Upper lobe of left lung (tissue), 6 donors: Measurements from ENCODE around the gene RND1. TPM values are rescaled to one million over a fixed set of nuclear protein-coding genes. Genes with fewer than 3 reads are reported as not detected.

ENCODE experiments used
- ATAC-seq, 2 donors: fragments of 200-7000 bp; cut with Tn5 transposase; one replicate each; pipeline ENCODE4 v1.9.1; 2022; ENCODE audit warnings: mild to moderate bottlenecking in 2 of 2, moderate library complexity in 2 of 2; ENCODE audit not compliant: low FRiP score in 2 of 2
- DNase-seq, 2 donors: peaks; one replicate each; pipeline ENCODE4 v3.0.0-alpha.2; 2019 to 2020
- H3K27ac ChIP-seq, 4 donors: fragments of 200-600 bp; sonication (generic); one replicate each; pipeline ENCODE4 v1.5.1; 2016 to 2019
- H3K27me3 ChIP-seq, 4 donors: fragments of 200-600 bp; sonication (generic); one replicate each; pipeline ENCODE4 v1.5.1; 2017 to 2019
- H3K36me3 ChIP-seq, 4 donors: fragments of 200-600 bp; sonication (generic); one replicate each; pipeline ENCODE4 v1.5.1; 2016 to 2019
- H3K4me1 ChIP-seq, 4 donors: fragments of 200-600 bp; sonication (generic); one replicate each; pipeline ENCODE4 v1.5.1; 2018 to 2019
- H3K4me3 ChIP-seq, 4 donors: fragments of 200-600 bp; sonication (generic); one replicate each; pipeline ENCODE4 v1.5.1; 2017 to 2019; ENCODE audit warnings: mild to moderate bottlenecking in 2 of 4, moderate library complexity in 1 of 4
- H3K9me3 ChIP-seq, 4 donors: fragments of 200-600 bp; sonication (generic); one replicate each; pipeline ENCODE4 v1.5.1; 2018 to 2019
- CTCF ChIP-seq, 6 experiments: fragments of 450-650 bp in 4 of 6; fragments of 200-600 bp in 2 of 6; sonication (generic) in 2 of 6; IDR thresholded peaks; one replicate each; pipeline ENCODE4 v1.5.1; 2016 to 2019; ENCODE audit warnings: antibody characterized with exemption in 6 of 6
- EP300 ChIP-seq, 4 donors: sonication (generic); formaldehyde crosslinking; IDR thresholded peaks; one replicate each; pipeline ENCODE4 v1.5.1; 2017; ENCODE audit warnings: antibody characterized with exemption in 4 of 4, control low read depth in 2 of 4
- POLR2A ChIP-seq, 4 donors: fragments of 450-650 bp; IDR thresholded peaks; one replicate each; pipeline ENCODE4 v1.5.1; 2016 to 2017; ENCODE audit warnings: antibody characterized with exemption in 4 of 4, mild to moderate bottlenecking in 2 of 4
- POLR2AphosphoS5 ChIP-seq, 2 donors: sonication (generic); formaldehyde crosslinking; IDR thresholded peaks; one replicate each; pipeline ENCODE4 v1.5.1; 2017; ENCODE audit warnings: antibody characterized with exemption in 2 of 2
- WGBS, 2 donors: methylation state at CpG; one replicate each; pipeline ENCODE4 v1.1.5; 2017 to 2018; 5-methylcytosine and 5-hydroxymethylcytosine counted together
- total RNA-seq, 6 donors: library from RNA; depleted of rRNA in 4 of 6; stranded (reverse); fragments of >200 nt in 4 of 6; gene quantifications; one replicate each; pipeline versions ENCODE4 v1.1.0 to v1.2.1, GENCODE V29; 2016 to 2021
- donor health status: DM: no; HTN: no; CAD: no; lungs with moderate emphysema.
- donor health status: DM: no; HTN: yes; CAD: no; lungs with severe emphysema.

Gene RND1
- total RNA-seq, 6 donors from 2014 or later: 7.2 to 23.0 (median 14.2) TPM

GRCh38 chr12:48890657-48891418 lies 25.2 kb upstream of the RND1 start:
- H3K4me3 ChIP-seq: peak overlapping the region in 3 of 4 donors; percentile 16 to 29 (median 23)
- TF ChIP-seq EP300 (IDR thresholded peaks at IDR 0.05) (no peak), CTCF (IDR thresholded peaks at IDR 0.05) (peak; percentile 82 to 95 (median 94)), POLR2AphosphoS5 (IDR thresholded peaks at IDR 0.05) (no peak)
- no peak overlapping the region for H3K27ac ChIP-seq
- peaks cover 0 to 7% (median 0%) of the 10 kb centered on the region in 4 donors for H3K27me3 ChIP-seq
- ATAC-seq (peak; percentile 91 to 97), DNase-seq (peak; percentile 78 to 95)
- no peaks in the 10 kb centered on the region for H3K36me3 ChIP-seq
- peaks cover 3 to 10% (median 7%) of the 10 kb centered on the region in 4 donors for H3K4me1 ChIP-seq
- WGBS, 2 donors: 8 to 20% methylated on average over 11 to 36 of the region's 37 CpGs
- no peaks in the 10 kb centered on the region for H3K9me3 ChIP-seq

- Histone ChIP-seq H3K9me3 (no peaks in the 10 kb centered on the region), H3K4me1 (peaks cover 3 to 10% (median 7%) of the 10 kb centered on the region in 4 donors), H3K27me3 (peaks cover 0 to 7% (median 0%) of the 10 kb centered on the region in 4 donors), H3K4me3 (no peak overlapping the region), H3K27ac (no peak overlapping the region), H3K36me3 (no peaks in the 10 kb centered on the region)
- no peak for DNase-seq
- 87% methylated on average over 3 of the region's 3 CpGs for WGBS, 2 donors
- no peak for ATAC-seq
- no peak for TF ChIP-seq POLR2AphosphoS5 (IDR thresholded peaks at IDR 0.05)
- TF ChIP-seq EP300 (IDR thresholded peaks at IDR 0.05): no peak
- no peak for TF ChIP-seq POLR2A (IDR thresholded peaks at IDR 0.05)
- no peak for TF ChIP-seq CTCF (IDR thresholded peaks at IDR 0.05)
These were observed 24.0 kb upstream of the RND1 start for GRCh38 chr12:48889679-48890078.

GRCh38 chr12:48883305-48884161 lies 17.9 kb upstream of the RND1 start:
- DNase-seq (peak in 1 of 2 donors; percentile 38), ATAC-seq (no peak)
- no peaks in the 10 kb centered on the region for H3K27me3 ChIP-seq
- no peak overlapping the region for H3K4me3 ChIP-seq
- H3K4me1 ChIP-seq: peaks cover 12 to 29% (median 22%) of the 10 kb centered on the region in 4 donors
- H3K27ac ChIP-seq: peak overlapping the region in 2 of 4 donors; percentile 65 to 68
- WGBS, 2 donors: 60 to 65% methylated on average over 13 of the region's 13 CpGs
- H3K36me3 ChIP-seq: no peaks in the 10 kb centered on the region
- no peaks in the 10 kb centered on the region for H3K9me3 ChIP-seq
- TF ChIP-seq CTCF (IDR thresholded peaks at IDR 0.05): no peak
- peak in 1 of 2 donors; percentile 29 for TF ChIP-seq POLR2AphosphoS5 (IDR thresholded peaks at IDR 0.05)

- ATAC-seq (no peak), DNase-seq (no peak)
- no peaks in the 10 kb centered on the region for H3K36me3 ChIP-seq
- no peaks in the 10 kb centered on the region for H3K27me3 ChIP-seq
- WGBS, 2 donors: 82 to 83% methylated on average over 3 of the region's 3 CpGs
- H3K4me3 ChIP-seq: no peak overlapping the region
- TF ChIP-seq POLR2A (IDR thresholded peaks at IDR 0.05) (no peak), CTCF (IDR thresholded peaks at IDR 0.05) (no peak), EP300 (IDR thresholded peaks at IDR 0.05) (no peak), POLR2AphosphoS5 (IDR thresholded peaks at IDR 0.05) (no peak)
- peaks cover 12 to 29% (median 22%) of the 10 kb centered on the region in 4 donors for H3K4me1 ChIP-seq
- H3K9me3 ChIP-seq: no peaks in the 10 kb centered on the region
- peak overlapping the region in 3 of 4 donors; percentile 29 to 68 (median 65) for H3K27ac ChIP-seq
These were observed 17.3 kb upstream of the RND1 start for GRCh38 chr12:48882972-48883304.
